HEK293 (cell line): ENCODE measurements around the gene VPS13C.

ENCODE experiments used
- CTCF ChIP-seq: fragments of 450-650 bp; formaldehyde crosslinking; IDR thresholded peaks from 2 replicates; pipeline ENCODE4 v1.5.1; 2016; ENCODE audit warnings: missing biosample characterization, missing genetic modification characterization
- KLF16 ChIP-seq: fragments of 450-650 bp; formaldehyde crosslinking; IDR thresholded peaks from 2 replicates; pipeline ENCODE4 v1.5.1; 2017; ENCODE audit warnings: missing biosample characterization, missing genetic modification characterization
- PRDM10 ChIP-seq: fragments of 450-650 bp; formaldehyde crosslinking; IDR thresholded peaks from 2 replicates; pipeline ENCODE4 v1.5.1; 2016; ENCODE audit warnings: missing biosample characterization, missing genetic modification characterization
- REST ChIP-seq: fragments of 450-650 bp; formaldehyde crosslinking; IDR thresholded peaks from 2 replicates; pipeline ENCODE4 v1.5.1; 2016; ENCODE audit warnings: missing biosample characterization, missing genetic modification characterization
- TCF7L2 ChIP-seq: IDR thresholded peaks from 2 replicates; pipeline ENCODE4 v1.6.1; 2011; ENCODE audit warnings: low read depth, mild to moderate bottlenecking, inconsistent platforms, low read length, moderate library complexity, borderline replicate concordance
- TSHZ1 ChIP-seq: fragments of 450-650 bp; formaldehyde crosslinking; IDR thresholded peaks from 2 replicates; pipeline ENCODE4 v1.5.1; 2016; ENCODE audit warnings: missing biosample characterization, missing genetic modification characterization, borderline replicate concordance
- ZEB2 ChIP-seq: fragments of 450-650 bp; formaldehyde crosslinking; IDR thresholded peaks from 2 replicates; pipeline ENCODE4 v1.5.1; 2016; ENCODE audit warnings: missing biosample characterization, missing genetic modification characterization
- ZFP3 ChIP-seq: fragments of 450-650 bp; formaldehyde crosslinking; IDR thresholded peaks from 2 replicates; pipeline ENCODE4 v1.5.1; 2016; ENCODE audit warnings: low read depth, missing biosample characterization, missing genetic modification characterization
- ZNF114 ChIP-seq: fragments of 450-650 bp; formaldehyde crosslinking; IDR thresholded peaks from 2 replicates; pipeline ENCODE4 v1.5.0; 2017; ENCODE audit warnings: missing biosample characterization, missing genetic modification characterization
- ZNF23 ChIP-seq: fragments of 450-650 bp; formaldehyde crosslinking; IDR thresholded peaks from 2 replicates; pipeline ENCODE4 v1.5.1; 2016; ENCODE audit warnings: missing biosample characterization, missing genetic modification characterization, borderline replicate concordance
- ZNF510 ChIP-seq: fragments of 450-650 bp; formaldehyde crosslinking; IDR thresholded peaks from 2 replicates; pipeline ENCODE4 v1.5.1; 2018; ENCODE audit warnings: mild to moderate bottlenecking, missing genetic modification characterization, missing biosample characterization; ENCODE audit not compliant: insufficient replicate concordance
- ZSCAN5A ChIP-seq: fragments of 450-650 bp; formaldehyde crosslinking; IDR thresholded peaks from 2 replicates; pipeline ENCODE4 v1.5.1; 2016; ENCODE audit warnings: missing biosample characterization, missing genetic modification characterization
- ZXDB ChIP-seq: fragments of 450-650 bp; formaldehyde crosslinking; IDR thresholded peaks from 2 replicates; pipeline ENCODE4 v1.5.1; 2016; ENCODE audit warnings: missing biosample characterization, missing genetic modification characterization
- TF ChIP-seq, protein P1 (sequence below): sonication (generic); formaldehyde crosslinking; IDR thresholded peaks from 2 replicates; pipeline ENCODE4 v1.8.1; 2022; ENCODE audit warnings: mild to moderate bottlenecking, moderate library complexity, missing genetic modification reagents

GRCh38 chr15:61811952-61812351 lies 248.3 kb downstream of the VPS13C start:
- TF ChIP-seq ZEB2 (tag by site-specific recombination) (no peak), ZSCAN5A (tag by site-specific recombination) (no peak), ZNF23 (tag by site-specific recombination) (no peak), TSHZ1 (tag by site-specific recombination) (no peak), PRDM10 (tag by site-specific recombination) (no peak), ZNF114 (no peak), CTCF (no peak), ZNF510 (tag by site-specific recombination) (no peak), REST (tag by site-specific recombination) (no peak), KLF16 (tag by site-specific recombination) (no peak), ZXDB (no peak), TCF7L2 (no peak), ZFP3 (no peak)
- TF ChIP-seq, protein P1, sequence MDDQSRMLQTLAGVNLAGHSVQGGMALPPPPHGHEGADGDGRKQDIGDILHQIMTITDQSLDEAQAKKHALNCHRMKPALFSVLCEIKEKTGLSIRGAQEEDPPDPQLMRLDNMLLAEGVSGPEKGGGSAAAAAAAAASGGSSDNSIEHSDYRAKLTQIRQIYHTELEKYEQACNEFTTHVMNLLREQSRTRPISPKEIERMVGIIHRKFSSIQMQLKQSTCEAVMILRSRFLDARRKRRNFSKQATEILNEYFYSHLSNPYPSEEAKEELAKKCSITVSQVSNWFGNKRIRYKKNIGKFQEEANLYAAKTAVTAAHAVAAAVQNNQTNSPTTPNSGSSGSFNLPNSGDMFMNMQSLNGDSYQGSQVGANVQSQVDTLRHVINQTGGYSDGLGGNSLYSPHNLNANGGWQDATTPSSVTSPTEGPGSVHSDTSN (CRISPR knock-in tag), result no peak
